Superior temporal gyrus (tissue), 1 donor: ENCODE data around the gene ALKAL2.

ENCODE experiments used
- DNase-seq: peaks from one replicate; pipeline ENCODE4 v3.0.0-alpha.2; 2016; ENCODE audit errors: extremely low spot score

The ALKAL2 gene

GRCh38 chr2:246489-247144, 41.3 kb downstream of the ALKAL2 start:
- DNase-seq, result peak; percentile 84

GRCh38 chr2:244547-244946, 43.3 kb downstream of the ALKAL2 start:
- DNase-seq, result no peak

DNA sequence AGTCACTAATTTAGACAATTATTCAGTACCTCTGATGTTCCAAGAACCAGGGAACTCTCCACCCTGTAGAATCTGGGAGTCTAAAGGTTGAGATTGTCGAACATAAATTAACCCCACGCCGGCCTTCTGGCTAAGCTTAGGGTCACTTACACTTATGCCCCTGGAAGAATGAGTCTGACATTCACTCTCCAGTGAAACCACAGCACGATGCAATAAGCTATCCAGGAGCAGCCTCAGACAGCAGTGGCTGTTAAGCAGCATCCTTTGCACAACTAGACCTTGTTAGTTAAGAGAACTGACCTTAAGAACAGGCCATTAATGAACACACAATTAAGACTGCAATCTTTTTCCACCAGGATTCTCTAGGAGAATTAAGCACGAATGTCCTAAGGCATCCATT, 49.0 kb downstream of the ALKAL2 start:
- DNase-seq, result peak; percentile 51

GRCh38 chr2:238431-238830, 49.5 kb downstream of the ALKAL2 start:
- peak; percentile 70 for DNase-seq

- peak; percentile 48 for DNase-seq
These were observed 50.0 kb downstream of the ALKAL2 start for GRCh38 chr2:237878-238277.

- DNase-seq, result peak; percentile 62
These were observed 50.8 kb downstream of the ALKAL2 start for GRCh38 chr2:236993-237539.

- no peak for DNase-seq
These were observed 53.5 kb downstream of the ALKAL2 start for GRCh38 chr2:234421-234820.

GRCh38 chr2:233030-233429, 54.9 kb downstream of the ALKAL2 start:
- DNase-seq, result peak; percentile 24

DNA sequence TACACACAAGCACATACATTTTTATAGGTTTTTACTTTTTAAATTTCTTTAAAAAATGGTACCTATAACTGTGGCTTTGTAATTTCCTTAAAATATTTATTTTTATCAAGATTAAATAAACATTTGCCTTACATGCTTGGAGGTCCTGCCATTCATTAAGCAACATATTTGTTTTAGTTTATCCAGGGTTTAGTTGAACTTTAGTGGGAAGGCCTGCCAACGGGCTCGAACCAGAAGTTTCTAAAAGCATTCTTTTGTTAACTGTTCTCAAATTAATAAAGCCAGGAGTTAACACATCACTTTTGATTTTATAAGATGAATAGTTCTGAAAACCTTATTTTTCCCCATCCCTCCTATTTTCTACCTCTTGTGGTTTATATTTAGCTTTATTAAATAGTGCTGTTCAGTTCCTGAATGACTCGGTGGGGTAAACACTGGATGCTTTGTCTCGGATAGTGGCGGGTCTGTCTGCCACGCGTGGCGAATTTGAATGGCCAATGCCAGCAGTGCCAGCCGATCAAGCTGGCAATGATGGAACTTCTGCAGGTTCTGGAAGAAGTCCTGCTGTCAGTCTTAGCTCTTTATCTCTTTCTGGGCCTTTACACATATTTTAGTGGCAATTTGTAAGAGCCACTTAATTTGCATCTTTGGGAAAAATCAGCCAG, 56.2 kb downstream of the ALKAL2 start:
- peak; percentile 91 for DNase-seq
